ENCODE measurements around the gene SEC24C.
"Not testable (repeated sequence)": the region's sequence is repeated elsewhere in the genome, so short reads cannot be mapped to it uniquely, and the experiment has no call there.

SEC24C gene

DNA sequence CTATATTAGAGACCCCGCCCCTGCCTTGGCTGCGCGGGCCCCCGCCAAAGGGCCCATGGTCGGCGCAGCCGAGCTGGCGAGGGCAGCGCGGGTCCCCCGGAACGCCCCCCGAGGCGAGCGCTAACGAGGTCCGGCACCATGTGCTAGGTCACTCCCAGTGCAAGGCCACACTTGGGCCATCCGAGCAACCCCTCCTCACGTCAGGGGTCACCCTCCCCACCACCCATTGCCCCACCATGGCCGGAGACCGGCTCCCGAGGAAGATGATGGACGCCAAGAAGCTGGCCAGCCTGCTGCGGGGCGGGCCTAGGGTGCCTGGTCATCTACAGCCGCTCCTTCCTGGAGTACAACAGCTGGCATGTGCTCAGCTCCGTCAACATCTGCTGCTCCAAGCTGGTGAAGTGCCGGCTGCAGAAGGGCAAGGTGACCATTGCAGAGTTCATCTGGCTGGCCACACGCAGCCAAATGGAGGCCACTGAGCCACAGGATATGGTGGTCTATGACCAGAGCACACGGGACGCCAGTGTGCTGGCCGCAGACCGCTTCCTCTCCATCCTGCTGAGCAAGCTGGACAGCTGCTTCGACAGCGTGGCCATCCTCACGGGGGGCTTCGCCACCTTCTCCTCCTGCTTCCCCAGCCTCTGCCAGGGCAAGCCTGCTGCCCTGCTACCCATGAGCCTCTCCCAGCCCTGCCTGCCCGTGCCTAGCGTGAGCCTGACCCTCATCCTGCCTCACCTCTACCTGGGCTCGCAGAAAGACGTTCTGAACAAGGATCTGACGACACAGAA, 12.4 kb upstream of the SEC24C start:
- DNase-seq: no peak

DNA sequence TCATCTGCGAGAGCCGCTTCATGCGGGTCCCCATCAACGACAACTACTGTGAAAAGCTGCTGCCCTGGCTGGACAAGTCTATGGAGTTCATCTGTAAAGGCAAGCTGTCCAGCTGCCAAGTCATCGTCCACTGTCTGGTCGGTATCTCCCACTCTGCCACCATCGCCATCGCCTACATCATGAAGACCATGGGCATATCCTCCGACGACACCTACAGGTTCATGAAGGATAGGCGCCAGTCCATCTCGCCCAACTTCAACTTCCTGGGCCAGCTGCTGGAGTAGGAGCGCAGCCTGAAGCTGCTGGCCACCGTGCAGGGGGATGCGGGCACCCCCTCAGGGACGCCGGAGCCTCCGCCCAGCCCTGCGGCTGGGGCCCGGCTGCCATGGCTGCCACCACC, 11.7 kb upstream of the SEC24C start:
- no peak for DNase-seq

DNA sequence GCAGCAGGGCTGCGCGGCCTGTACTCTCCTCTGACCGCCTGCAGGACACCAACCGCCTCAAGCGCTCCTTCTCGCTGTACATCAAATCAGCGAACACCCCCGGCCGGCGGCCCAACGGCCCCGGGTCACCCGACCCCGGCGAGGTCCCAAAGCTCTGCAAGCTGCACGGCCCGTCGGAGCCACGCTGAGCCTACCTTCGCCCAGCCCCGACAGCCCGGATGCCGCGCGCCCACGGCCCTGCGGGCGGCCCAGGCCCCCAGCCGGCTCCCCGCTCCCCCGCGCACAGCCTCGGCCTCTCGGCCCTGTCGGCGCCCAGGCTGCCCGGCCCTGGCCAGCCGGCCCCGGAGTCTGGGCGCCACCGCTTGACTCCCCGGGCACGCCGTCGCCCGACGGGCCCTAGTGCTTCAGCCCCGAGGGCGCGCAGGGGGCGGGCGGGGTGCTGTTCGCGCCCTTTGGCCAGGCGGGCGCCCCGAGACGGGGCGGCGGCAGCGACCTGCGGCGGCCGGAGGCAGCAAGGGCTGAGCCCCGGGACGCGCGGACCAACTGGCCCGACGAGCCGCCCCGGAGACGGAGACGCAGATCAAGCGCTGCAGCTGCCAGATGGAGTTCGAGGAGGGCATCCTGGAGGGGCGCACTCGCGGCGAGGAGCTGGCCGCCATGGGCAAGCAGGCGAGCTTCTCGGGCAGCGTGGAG, 11.1 kb upstream of the SEC24C start:
- DNase-seq: no peak

GRCh38 chr10:73734028-73734720, 10.0 kb upstream of the SEC24C start:
- no peak for DNase-seq

DNA sequence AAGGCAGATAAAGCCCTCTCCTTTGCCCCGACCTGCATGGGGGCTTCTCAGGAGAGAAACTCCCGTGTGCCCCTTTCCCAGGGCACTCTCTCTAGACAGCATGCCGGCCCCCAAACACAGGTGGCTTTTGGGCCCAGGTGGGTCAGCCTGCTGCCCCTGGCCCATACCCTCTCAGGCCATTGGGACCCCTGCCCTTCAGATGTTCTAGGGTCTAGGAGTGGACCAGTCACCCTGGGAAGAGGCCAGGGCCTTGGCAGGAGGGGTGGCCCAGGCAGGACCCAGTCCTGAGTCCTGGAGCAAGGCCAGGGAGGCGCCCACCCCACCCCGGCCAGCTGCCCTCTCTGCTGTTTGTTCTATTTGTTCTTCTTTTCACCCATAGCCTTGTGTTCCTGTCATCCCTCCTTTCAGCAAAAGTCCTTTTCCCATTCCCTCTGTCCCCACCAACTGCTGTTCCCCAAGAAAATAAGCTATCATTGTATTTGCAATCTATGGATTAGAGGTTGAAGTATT, 9.3 kb upstream of the SEC24C start:
- no peak for DNase-seq

GRCh38 chr10:73740501-73741254, 3.5 kb upstream of the SEC24C start:
- not testable (repeated sequence) for DNase-seq

- DNase-seq: no peak
Measured at GRCh38 chr10:73742454-73742734, 1.8 kb upstream of the SEC24C start.

- DNase-seq: no peak
Measured at GRCh38 chr10:73743327-73743904, 756 bp upstream of the SEC24C start.

DNA sequence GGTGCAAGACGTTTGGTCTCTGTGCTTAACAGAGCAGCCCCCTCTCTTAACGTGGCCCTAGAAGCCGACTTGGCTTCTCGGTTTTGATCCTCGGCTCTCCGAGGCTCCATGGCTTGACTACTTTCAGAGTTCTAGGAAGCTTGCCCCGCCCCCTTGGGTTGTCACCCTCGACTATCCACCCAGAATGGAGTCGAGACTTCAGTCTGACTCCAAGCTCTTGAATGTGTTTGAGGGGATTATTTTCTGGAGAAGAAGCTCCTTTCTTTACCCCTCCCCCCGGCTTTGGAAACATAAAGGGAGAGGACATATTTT, 448 bp downstream of the SEC24C start:
- DNase-seq: peak in 3 of 5 donors; percentile 44 to 66 (median 45)

GRCh38 chr10:73746721-73747120, 2.5 kb downstream of the SEC24C start:
- DNase-seq: no peak

- DNase-seq: no peak
Measured at GRCh38 chr10:73750819-73751218, 6.6 kb downstream of the SEC24C start.

DNA sequence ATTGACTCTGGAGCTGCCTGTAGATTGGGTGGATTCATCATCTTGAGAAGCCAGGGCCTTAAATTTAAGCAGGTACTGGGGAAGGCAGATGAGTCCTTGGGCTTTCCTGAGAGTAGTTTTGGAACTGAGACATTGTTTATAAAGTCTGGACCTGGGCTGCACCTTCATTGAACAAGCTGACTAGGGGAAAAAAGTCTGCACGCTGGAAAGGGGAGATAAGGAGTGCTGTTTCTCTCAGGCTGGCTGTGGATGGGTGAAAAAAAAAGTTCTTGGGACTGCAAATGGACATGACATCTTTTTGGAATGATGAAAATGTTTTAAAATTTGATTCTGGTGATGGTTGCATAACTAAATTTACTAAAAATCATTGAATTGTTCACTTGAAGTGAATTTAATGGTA, 12.0 kb downstream of the SEC24C start:
- DNase-seq: no peak

DNA sequence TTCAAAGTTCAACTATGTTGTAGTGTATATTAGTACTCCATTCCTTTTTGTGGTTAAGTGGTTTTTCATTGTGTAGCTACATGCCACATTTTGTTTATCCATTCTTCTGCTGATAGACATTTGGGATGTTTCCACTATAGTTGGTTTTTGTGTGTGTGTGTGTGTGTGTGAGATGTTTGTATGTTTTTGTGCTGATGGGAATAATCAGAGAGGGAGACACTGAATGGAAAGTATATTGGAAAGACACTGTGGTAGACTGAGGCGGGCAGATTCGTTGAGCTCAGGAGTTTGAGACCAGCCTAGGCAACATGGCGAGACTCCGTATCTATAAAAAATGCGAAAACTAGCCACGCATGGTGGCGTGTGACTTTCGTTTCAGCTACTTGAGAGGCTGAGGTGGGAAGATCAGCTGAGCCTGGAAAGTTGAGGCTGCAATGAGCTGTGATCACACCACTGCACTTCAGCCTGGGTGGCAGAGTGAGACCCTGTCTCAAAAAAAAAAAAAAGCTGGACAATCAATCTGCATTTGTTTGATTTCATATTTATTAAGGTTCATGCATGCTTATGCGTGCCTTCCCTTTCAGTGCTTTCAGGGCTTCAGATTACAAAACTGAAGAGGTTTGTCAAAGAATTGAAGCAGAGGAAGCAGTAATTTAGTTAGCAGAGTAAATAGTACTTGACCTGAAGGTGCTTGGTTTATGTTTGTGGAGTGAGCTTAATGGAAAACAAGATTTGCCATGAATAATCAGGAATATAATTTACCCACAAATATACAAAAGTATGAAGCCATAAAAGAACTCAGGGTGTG, 14.7 kb downstream of the SEC24C start:
- DNase-seq: no peak

GRCh38 chr10:73759512-73760115, 15.4 kb downstream of the SEC24C start:
- DNase-seq: peak; percentile 52 to 72 (median 60)

DNA sequence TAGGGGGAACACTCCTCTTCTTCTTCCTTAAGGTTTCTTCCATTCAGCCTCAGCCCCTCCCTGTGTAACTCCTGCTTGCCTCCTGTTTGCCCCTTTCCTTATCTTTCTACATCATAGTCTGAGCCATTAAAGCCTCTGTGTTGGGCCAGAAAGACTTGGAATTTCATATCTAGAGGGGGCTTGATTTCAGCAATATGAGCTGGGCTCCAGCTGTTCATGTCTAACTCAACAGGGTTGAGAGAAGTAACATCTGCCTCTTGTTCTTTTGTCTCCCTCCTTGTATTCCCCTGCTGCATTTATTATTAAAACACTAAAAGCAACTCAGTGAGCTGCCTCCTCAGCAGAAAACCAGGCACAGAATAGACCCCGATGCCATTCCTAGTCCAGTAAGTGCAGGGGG, 17.6 kb downstream of the SEC24C start:
- DNase-seq: no peak

DNA sequence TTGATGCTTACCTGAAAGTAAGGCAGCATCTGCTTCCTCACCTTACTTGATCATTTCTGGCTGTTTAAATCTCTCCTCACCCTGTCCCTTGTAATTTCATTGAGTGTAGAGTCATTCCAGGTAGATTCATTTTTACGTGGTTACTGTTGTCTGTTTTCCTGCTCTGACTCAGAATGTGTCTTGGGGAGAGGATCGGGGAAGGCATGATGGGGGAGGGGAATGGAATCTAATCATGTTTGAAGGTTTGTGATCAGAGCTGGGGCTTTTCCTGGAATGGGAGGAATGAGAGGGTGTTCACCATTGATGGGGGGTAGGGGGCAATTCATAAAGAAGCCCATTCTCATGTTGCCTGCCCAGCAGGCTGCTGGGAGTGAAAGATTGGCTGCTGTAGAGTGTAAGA, 18.7 kb downstream of the SEC24C start:
- DNase-seq: peak in 1 of 5 donors; percentile 59

DNA sequence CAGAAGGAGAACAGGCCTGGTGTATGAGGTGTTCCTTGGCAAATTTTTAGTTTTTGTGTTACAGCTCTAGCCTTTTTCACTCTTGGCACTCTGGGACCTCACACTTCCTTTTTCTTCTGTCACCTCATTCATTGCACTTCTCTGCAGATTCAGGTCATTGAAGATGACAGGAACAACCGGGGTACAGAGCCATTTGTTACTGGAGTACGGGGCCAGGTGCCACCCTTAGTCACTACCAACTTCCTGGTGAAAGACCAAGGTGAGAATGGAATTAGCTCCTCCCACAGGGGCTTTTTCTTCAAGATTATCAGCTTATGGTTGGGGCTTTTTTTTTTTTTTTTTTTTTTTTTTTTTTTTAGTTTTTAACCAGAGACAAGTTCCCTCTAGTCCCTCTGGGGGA, 19.2 kb downstream of the SEC24C start:
- peak in 1 of 5 donors; percentile 27 for DNase-seq

- DNase-seq: no peak
Measured at GRCh38 chr10:73765066-73765465, 20.9 kb downstream of the SEC24C start.

- peak; percentile 51 to 68 (median 58) for DNase-seq
Measured at GRCh38 chr10:73768881-73769280, 24.7 kb downstream of the SEC24C start.

- DNase-seq: no peak
Measured at GRCh38 chr10:73769396-73769795, 25.2 kb downstream of the SEC24C start.

DNA sequence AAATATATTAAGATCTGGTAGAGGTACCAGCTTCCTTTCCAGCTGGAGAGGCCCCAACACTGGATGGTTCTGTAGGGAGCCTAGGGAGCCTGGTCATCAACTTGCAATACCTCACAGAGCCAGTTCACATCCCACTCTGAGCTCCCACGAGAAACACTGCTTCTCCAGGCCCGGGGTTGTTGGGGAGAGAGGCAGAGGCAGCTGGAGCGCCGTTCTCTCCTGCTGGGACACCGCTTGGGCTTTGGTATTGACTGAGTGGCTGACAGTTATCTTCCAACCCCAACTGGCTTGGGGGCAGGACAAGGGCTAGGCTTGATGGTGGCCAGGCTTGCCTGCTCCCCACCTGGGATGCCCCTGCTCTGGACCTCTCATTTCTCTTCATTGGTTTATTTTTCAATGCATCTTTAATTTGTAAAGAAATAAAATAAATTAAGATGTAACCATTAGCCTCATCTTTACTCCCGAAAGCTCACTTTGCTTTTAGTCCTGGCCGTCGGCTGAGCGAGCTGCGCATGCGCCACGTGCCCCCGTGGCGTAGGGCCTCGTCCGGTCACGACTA, 27.6 kb downstream of the SEC24C start:
- peak; percentile 63 to 84 (median 69) for DNase-seq

All from T-helper 1 cell (primary cell).